GM21367 (cell line): ENCODE data around the gene DOK7.
"Not testable (repeated sequence)": the region's sequence is repeated elsewhere in the genome, so short reads cannot be mapped to it uniquely, and the experiment has no call there.

Experiments used
- ATAC-seq: cut with Tn5 transposase; IDR thresholded peaks from one replicate; pipeline ENCODE4 v1.9.1; 2021; ENCODE audit not compliant: unreplicated experiment

DOK7 gene

GRCh38 chr4:3501126-3501824, 38.2 kb downstream of the DOK7 start:
- no peak for ATAC-seq

DNA sequence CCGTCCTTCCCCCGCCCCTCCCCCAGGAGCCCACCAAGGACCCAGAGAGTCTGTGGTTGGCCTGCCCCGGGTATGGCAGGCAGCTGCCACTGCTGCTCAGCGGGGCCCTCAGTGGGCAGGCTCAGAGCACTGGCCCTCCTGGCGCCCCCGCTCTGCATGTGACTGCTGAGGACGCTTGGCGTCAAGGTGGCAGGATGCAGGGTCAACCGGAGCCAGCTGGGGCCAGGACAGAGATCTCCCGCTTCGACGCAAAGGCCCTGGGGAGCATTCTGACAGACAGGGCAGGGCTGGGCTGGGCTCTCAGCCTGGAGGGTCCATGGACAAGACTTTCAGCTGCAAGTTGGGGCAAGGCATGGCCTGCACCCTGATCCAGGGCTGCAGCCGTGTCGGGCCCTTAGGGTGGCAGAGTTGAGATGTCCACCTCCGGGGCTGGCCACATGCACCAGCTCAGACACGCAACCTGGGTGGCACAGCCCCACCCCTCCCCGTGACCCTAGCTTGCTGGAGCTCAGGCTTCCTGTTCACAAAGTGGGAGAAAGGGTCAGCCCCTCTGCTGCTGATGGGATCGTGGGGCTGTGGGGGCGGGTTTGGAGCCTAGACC, 38.8 kb downstream of the DOK7 start:
- no peak for ATAC-seq

GRCh38 chr4:3502941-3503936, 40.1 kb downstream of the DOK7 start:
- ATAC-seq, result no peak

DNA sequence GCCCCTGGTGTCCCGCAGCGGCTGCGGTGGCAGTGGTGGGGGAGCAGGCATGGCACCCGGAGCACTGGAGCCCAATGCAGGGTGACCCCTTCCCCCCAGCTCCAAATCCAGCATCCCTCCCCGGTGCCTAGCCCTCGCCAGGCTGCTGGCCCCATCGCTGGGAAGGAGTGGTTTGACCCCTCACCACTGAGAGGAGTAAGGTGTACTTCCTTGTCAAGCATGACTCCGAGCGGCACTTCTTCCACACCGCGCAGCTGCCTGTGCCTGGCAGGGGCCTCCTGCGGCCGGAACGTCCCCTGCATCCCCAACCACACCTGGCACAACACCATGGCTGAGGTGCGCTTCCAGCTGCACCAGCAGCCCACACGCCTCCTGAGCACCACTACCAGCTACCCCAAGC, 42.1 kb downstream of the DOK7 start:
- no peak for ATAC-seq

GRCh38 chr4:3508542-3508941, 45.4 kb downstream of the DOK7 start:
- no peak for ATAC-seq

DNA sequence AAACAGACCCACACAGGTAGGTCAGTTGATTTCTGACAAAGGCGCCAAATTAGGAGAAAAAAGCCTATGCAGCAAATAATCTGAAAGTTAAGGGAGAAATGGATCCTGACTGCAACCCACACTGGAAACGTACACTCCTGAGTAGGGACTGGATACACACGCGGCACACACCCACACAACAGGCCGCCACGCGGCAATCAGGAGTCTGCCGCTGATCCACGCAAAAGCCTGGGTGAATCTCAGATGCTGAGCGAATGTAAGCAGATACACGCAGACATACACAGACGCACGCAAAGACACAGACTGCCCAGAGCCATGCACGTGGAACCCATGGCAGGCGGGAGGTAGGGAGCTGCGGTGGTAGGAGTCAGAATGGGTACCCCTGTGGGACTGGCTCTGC, 47.4 kb downstream of the DOK7 start:
- ATAC-seq, result no peak

DNA sequence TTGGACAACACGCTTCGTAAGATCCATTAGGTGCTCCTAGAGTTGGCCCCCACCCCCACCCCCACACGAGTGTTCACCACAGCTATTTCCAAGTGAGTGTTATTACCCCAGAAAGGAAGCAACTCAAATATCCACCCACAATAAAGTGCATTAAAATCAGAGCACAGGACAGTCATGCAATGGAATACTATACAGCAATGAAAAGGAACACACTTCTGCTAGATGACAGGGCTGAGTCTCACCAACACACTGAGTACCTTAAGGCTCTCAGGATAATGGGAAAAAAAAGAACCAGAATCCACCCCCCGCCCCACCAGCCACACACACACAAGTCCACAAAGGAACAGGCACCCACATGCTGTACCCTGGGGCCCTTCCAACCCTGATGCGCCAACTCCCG, 48.1 kb downstream of the DOK7 start:
- no peak for ATAC-seq

DNA sequence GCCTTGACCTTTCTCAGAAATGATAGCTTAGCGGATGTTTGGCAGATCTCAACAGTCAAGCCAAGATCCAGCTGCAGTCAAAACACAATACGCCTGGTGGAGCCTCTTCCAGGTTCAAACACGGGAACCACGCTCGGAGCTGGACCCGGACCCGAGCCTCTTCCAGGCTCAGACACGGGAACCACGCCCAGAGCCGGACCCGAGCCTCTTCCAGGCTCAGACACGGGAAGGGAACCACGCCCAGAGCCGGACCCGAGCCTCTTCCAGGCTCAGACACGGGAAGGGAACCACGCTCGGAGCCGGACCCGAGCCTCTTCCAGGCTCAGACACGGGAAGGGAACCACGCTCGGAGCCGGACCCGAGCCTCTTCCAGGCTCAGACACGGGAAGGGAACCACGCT, 48.5 kb downstream of the DOK7 start:
- not testable (repeated sequence) for ATAC-seq

GRCh38 chr4:3512279-3512678, 49.2 kb downstream of the DOK7 start:
- ATAC-seq, result no peak

DNA sequence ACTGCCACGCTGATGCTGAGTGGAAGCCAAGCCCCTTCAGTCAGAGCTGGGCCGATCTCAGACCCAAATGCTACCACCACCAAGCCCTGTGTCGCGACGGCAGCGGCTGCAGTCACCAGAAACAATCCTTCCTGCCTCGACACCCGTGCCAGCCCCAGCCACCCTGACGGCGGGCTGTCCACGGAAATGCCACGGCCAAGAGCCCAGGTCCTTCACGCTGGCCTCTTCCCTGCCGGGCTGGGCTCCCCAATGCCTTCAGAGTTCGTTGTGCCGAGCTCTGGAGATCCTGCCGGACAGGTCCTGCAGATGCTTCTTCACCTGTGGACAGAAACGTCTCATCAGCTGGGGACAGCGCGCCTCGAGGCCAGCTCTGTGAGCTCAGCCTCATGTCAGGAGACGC, 49.6 kb downstream of the DOK7 start:
- ATAC-seq, result no peak

GRCh38 chr4:3513807-3514206, 50.7 kb downstream of the DOK7 start:
- ATAC-seq, result no peak

GRCh38 chr4:3514221-3514780, 51.2 kb downstream of the DOK7 start:
- no peak for ATAC-seq

DNA sequence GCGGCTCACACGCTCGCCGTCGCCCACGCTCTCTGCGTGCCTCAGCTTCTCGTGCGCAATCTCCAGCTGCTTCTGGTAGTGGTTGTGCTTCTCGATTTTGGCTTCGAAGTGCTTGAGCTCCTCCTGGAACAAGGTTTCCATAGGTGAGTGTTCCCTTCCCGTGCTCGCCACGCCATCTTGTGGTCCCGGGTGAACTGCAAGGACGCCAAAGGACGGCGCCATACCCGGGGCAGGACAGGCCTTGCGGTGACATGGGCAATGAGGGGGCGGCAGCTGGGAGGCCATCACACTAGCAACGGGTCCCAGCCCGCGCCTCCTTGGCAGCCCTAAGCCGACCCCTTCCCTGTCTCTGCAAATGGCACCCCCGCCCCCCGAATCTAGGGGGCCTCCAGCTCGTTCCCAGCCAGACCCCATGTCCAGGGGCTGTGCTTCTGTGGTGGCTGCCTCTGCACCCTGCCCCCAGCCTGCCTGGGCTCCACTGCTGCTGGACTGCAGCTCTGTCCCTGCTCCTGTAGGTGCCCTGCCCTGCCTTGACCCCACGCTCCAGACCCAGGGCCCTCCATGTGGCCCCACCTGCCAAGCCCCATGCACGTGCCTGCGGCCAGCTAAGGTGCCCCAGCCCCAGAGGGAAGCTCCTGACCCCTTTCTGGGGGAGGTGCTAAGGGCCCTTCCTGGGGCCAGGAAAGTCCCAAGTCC, 51.8 kb downstream of the DOK7 start:
- ATAC-seq, result no peak

GRCh38 chr4:3515646-3516045, 52.5 kb downstream of the DOK7 start:
- no peak for ATAC-seq

DNA sequence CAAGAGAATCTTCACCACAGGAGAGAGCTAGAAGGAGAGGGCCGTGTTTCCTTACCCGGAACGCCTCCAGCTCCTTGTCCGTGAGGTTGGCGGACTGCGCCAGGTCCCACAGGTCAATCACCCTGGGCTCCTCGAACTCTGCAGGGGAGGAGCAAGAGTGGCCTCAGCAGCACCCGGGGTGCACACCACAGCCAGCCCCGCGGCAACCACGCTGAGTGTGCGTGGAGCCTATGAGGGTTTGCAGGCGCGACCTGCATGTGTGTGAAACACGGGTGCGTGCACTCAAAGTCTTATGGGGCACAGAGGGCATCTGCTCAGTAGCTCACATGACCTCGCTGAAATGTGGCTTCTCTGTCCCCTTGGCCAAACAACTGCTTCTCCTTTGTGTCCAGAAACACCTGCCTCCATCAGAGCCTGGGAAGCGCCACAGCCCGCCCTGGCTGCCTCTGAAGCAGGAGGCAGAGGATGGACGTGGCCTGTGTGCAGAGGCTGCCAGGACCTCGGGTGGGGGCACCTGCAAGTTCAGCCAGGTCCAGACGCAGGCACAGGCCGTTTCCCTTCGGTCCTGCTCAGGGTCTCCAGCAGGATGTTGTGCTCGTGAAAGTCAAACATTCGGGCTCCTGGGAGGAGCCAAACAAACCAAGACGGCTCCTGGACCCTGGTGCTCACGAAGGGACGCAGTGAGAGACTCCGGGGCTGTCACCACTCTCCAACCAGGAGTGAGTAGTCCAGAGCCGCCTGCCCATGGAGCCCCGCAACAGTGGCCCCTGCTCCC, 53.1 kb downstream of the DOK7 start:
- ATAC-seq, result no peak

DNA sequence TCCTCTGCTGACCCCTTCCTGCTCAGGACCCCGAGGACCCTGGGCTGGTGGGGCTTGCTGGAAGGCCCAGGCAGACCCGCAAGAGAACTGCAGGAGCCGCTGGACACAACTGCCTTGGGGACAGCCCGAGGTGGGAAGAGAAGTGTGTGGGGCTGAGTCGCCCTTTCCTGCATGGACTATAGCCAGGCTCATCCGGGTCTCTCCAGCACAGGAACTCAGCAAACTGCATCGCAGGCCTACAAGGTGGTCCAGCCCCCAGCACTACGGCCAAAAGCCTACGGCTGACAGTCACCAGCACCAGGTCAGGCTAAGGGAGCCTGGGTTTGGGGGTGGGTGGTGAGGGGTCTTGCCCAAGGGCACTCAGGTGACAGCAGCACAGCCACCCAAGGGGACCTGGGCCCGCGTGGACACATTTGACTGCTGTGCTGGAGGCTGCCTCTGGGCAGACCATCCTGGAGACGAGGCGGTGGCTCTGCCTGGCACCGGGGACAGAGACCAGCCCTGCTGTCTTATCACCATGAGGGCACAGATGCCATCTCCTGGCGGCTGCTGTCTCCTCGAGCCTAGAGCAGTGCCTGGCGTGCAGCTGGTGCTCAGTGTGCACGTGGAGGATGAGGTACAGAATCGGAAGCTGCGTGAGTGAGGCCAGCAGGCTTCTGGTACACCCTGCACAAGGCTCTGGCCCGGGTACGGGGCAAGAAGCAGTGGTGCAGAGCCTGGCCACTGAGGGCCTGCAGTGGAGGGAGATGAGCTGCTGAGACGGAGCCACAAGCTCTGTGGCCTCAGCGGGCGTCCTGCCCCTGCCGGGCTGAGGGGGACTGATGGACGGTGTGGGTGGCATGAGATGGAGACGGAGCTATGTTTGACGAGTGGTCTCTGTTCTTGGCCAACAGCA, 54.0 kb downstream of the DOK7 start:
- no peak for ATAC-seq

DNA sequence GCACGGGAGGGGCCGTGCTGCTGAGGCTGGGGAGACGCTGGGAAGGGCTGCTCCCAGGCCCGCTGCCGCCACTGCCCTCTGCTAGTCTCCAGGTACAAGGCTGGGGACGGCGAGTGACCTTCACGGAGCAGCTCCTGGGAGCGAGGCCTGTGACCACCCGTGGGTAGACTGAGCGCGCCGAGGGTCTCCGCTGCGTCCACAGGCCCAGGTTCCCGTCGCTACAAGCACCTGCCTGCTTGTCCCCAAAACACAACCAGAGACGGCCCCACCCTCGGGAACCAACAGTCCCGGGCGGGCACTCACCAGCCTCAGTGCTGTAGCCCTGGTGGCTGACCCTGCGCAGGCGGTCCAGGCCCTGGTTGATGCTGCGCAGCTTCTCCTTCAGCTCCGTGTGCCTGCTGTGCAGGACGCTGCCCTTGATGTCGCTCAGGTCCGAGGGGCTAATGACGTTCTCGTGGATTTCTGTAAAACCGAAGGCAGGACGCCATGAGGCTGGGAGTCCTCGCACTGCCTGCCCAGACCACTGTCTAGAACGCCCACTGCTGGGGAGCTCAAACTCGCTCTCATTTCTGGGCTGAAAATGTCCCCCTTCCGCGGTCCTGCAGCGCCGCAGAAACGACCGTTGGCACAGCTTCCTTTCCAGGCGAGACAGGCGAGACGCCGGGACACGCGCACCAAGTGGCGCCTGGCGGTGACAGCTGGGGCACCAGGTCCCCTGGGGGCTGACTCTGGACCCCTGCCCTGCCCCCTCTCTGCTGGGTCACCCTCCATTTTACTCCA, 54.8 kb downstream of the DOK7 start:
- ATAC-seq, result no peak

GRCh38 chr4:3518511-3518880, 55.4 kb downstream of the DOK7 start:
- no peak for ATAC-seq
